Epithelial cell of proximal tubule (primary cell): ENCODE measurements around the gene ERI3. TPM values are rescaled to one million over a fixed set of nuclear protein-coding genes. Genes with fewer than 3 reads are reported as not detected.

ENCODE experiments used
- DNase-seq: peaks from one replicate; pipeline ENCODE4 v3.0.0-alpha.2; 2011; ENCODE audit warnings: low read depth
- H3K4me3 ChIP-seq: 2 replicates; pipeline ENCODE4 v1.5.1; 2011; ENCODE audit warnings: low read depth, mild to moderate bottlenecking, low read length
- total RNA-seq: library from RNA; depleted of rRNA; stranded (reverse); fragments of >200 nt; gene quantifications from 2 replicates; pipeline ENCODE4 v1.2.3, GENCODE V29; 2015
- TF ChIP-seq, protein P1 (sequence below): conservative IDR thresholded peaks from 2 replicates; pipeline ENCODE4 v1.5.1; 2012; ENCODE audit warnings: low read depth, mild to moderate bottlenecking, low read length

ERI3 gene, protein sequence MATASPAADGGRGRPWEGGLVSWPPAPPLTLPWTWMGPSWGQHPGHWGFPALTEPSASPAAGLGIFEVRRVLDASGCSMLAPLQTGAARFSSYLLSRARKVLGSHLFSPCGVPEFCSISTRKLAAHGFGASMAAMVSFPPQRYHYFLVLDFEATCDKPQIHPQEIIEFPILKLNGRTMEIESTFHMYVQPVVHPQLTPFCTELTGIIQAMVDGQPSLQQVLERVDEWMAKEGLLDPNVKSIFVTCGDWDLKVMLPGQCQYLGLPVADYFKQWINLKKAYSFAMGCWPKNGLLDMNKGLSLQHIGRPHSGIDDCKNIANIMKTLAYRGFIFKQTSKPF
- 51.7 and 68.0 TPM in 2 replicates for total RNA-seq

DNA sequence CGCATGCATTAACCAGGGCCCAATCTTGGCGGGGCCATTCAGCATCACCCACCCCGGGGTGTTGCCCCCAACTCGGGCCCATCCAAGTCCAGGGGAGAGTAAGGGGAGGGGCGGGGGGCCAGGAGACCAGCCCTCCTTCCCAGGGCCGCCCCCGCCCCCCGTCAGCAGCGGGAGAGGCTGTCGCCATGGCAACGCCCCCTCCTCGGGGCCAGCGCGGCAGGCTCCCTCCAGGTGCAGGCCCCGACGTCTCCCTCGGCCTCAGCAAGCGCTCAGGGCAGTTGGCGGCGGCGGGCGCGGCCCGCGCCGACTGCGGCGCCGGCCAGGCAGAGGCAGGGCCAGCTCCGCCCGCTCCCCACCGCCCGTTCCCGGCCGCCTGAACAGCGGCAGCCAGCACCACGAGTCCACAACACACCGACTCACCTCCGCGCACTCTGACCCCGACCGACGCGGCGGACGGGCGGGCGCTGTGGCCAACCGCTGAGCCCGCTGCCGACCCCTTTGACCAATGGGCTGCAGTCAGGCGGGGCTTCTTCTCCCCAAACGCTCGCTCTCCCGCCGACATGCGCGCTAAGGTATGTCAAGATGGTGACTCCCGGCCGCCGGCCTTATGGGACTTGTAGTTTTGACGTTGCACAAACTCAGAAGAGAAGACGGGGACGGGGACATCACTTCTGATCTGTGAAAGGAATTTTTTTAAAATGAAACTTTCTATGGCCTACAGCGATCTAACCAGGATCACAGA, at the start of gene ERI3:
Gene ERI3, minus strand, starts transcription at position 418 of the 742 bp plus-strand sequence. Its CDS starts 231 bp downstream, at position 187.
- TF ChIP-seq, protein P1, sequence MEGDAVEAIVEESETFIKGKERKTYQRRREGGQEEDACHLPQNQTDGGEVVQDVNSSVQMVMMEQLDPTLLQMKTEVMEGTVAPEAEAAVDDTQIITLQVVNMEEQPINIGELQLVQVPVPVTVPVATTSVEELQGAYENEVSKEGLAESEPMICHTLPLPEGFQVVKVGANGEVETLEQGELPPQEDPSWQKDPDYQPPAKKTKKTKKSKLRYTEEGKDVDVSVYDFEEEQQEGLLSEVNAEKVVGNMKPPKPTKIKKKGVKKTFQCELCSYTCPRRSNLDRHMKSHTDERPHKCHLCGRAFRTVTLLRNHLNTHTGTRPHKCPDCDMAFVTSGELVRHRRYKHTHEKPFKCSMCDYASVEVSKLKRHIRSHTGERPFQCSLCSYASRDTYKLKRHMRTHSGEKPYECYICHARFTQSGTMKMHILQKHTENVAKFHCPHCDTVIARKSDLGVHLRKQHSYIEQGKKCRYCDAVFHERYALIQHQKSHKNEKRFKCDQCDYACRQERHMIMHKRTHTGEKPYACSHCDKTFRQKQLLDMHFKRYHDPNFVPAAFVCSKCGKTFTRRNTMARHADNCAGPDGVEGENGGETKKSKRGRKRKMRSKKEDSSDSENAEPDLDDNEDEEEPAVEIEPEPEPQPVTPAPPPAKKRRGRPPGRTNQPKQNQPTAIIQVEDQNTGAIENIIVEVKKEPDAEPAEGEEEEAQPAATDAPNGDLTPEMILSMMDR = no peak
- H3K4me3 ChIP-seq = peak within 1 kb of the TSS; percentile 88
- DNase-seq = peak; percentile 57

DNA sequence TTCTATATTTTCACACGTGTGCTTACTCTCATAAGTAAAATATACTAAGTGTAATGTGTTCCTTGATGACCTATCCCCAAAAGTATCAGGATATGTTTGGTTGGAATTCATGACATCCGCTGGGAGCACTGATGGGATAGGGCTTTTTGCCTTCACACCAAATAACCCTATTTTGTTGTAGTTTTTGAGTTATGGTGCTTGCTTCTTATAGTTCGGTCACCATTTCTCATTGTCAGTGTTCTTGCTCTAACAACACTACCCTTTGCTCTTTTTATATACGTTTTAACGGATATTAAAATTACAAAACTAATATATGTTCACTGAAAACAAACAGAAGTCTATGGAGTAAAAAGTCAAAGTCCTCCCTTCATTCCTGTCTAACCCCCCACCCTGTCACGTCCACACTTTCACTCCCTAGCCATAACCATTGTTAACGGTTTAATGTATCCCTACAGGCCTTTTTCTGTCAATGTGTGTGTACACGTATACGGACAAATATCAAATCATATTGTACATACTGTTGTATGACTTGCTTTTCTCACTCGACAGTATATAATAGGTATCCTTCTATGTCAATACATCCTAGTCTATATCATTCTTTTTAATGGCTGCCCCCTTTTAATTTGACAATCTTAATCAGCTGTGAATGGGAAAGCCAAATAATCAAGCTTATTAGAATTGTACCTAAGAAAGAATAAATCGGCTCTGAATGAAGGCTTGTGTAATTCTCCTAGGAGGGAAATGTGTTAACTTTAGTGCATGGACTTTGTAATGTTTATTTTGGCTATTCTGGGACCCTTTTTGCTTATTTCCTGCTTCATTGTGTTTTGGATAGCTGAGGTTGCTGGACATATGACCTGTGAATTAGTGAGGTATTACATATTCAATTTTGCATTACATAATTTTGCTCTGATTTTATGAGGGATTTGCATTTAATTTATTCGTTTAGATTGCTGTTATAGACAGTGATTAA, 46.5 kb upstream of the ERI3 start:
- TF ChIP-seq, protein P1 = no peak
- DNase-seq = no peak
- no peak overlapping the region for H3K4me3 ChIP-seq

DNA sequence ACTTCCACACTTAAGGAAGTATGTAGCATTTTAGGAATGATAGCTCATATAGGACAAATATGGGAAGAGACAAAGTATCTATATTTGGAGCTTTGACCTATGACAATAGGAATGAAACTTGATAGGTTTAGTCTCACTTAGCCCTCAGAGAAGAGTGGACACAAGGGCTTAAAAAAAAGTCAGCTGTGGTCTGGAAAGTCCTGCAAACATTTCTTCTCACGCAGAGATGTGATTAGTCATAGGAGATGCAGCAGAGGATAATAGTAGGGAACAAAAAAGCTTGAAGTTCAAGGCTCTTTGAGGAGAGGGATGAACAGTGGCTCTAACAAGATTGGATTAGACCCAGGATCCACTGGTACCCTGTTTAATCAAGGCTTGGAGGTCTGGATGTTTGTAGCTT, 35.2 kb upstream of the ERI3 start:
- TF ChIP-seq, protein P1 = no peak
- no peak overlapping the region for H3K4me3 ChIP-seq
- no peak for DNase-seq

DNA sequence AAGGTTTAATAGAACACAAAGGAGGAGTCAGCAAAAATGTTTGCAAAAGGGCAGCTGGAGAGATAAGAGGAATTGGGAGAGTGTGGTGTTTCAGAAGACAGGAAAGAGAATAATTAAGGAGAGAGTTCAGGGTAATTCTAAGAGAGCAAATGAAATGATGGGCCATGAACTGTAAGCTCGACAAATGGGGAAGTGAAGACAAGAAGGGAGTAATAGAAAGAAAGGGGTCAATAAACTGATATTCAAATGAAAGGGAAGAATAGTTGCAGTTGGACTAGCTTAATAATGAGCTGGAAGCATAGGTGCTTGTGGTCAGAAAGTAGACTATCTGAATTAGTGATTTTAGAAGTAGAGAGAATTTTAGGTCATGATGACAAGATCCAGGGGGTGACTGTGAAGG, 34.4 kb upstream of the ERI3 start:
- no peak for DNase-seq
- TF ChIP-seq, protein P1 = no peak
- H3K4me3 ChIP-seq = no peak overlapping the region

DNA sequence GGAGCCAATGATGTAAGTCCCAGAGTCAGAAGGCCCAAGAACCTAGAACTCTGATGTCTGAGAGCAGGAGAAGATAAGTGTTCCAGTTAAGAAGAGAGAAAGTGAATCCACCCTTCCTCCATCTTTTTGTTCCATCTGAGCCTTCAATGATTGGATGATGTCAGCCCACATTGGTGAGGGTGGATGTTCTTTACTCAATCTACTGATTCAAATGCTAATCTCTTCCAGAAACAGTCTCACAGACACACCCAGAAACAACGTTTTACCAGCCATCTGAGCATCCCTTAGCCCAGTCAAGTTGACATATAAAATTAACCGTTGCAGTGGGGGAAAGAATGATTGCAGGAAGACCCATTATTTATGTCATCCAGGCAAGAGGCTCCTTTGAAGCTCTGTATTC, 33.5 kb upstream of the ERI3 start:
- no peak overlapping the region for H3K4me3 ChIP-seq
- TF ChIP-seq, protein P1 = no peak
- no peak for DNase-seq

DNA sequence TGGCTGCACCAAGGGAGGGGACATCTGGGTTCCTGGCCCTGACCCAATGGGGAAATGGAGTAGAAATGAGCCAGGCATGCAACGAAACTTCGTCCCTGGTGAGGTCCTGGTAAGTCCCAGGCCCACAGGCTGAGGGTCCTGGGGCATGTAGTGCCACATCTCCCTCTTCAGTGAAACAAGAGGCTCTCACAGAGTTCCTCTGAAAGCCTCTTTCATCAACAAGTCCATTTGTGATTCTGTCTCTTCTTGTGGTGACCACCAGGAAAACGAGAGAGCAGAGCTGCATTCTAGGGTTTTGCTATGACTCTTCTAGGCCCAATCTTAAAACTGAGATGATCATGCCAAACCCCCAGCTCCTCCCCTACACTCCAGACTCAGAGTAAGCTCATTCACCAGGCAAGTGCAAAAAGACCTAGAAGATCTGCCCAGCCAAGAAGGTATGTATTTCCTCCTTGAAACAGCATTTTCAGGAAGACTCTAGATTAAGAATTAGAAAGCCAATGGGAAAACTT, 25.7 kb upstream of the ERI3 start:
- TF ChIP-seq, protein P1 = no peak
- DNase-seq = no peak

More for the DNA sequence above, 25.7 kb upstream of the ERI3 start:
- no peak overlapping the region for H3K4me3 ChIP-seq
